ENCODE data around the gene KNOP1. TPM values are rescaled to one million over a fixed set of nuclear protein-coding genes. Genes with fewer than 3 reads are reported as not detected.

KNOP1 gene
- total RNA-seq, 3 donors from 2014 or later, result 13.1 to 23.5 (median 20.7) TPM

- no peak for ATAC-seq
- intact Hi-C loops (cut with DNase I, micrococcal nuclease), result no loop called here
- no peak overlapping the region for H3K4me3 ChIP-seq
- no peak for TF ChIP-seq CTCF (IDR thresholded peaks at IDR 0.05)
- peaks cover 53% of the 10 kb centered on the region for H3K4me1 ChIP-seq (ENCODE audit: low read depth)
- no peaks in the 10 kb centered on the region for H3K9me3 ChIP-seq
- H3K36me3 ChIP-seq (ENCODE audit: low read depth), result peaks cover 3% of the 10 kb centered on the region
- DNase-seq, result no peak
Measured at GRCh38 chr16:19698480-19699465, 19.3 kb downstream of the KNOP1 start.

- DNase-seq (peak; percentile 64 to 68 (median 66)), ATAC-seq (peak; percentile 80)
- H3K4me3 ChIP-seq, result no peak overlapping the region
- intact Hi-C loops (cut with DNase I, micrococcal nuclease), result no loop called here
- no peaks in the 10 kb centered on the region for H3K9me3 ChIP-seq
- H3K4me1 ChIP-seq (ENCODE audit: low read depth), result peaks cover 53% of the 10 kb centered on the region
- H3K36me3 ChIP-seq (ENCODE audit: low read depth), result peaks cover 3% of the 10 kb centered on the region
- TF ChIP-seq CTCF (IDR thresholded peaks at IDR 0.05), result no peak
Measured at GRCh38 chr16:19697756-19698318, 20.2 kb downstream of the KNOP1 start.

- no peak for ATAC-seq
- DNase-seq, result peak in 2 of 3 donors; percentile 48 to 63
- no peak overlapping the region for H3K4me3 ChIP-seq
- TF ChIP-seq CTCF (IDR thresholded peaks at IDR 0.05), result no peak
- peaks cover 3% of the 10 kb centered on the region for H3K36me3 ChIP-seq (ENCODE audit: low read depth)
- intact Hi-C loops (cut with DNase I, micrococcal nuclease), result no loop called here
- H3K9me3 ChIP-seq, result no peaks in the 10 kb centered on the region
- H3K4me1 ChIP-seq (ENCODE audit: low read depth), result peaks cover 53% of the 10 kb centered on the region
Measured at GRCh38 chr16:19696961-19697360, 21.1 kb downstream of the KNOP1 start.

- TF ChIP-seq CTCF (IDR thresholded peaks at IDR 0.05), result no peak
- peak; percentile 80 to 92 (median 86) for DNase-seq
- H3K4me3 ChIP-seq, result no peak overlapping the region
- intact Hi-C loops (cut with DNase I, micrococcal nuclease), result no loop called here
- ATAC-seq, result peak; percentile 76
- no peaks in the 10 kb centered on the region for H3K9me3 ChIP-seq
- H3K4me1 ChIP-seq (ENCODE audit: low read depth), result peaks cover 53% of the 10 kb centered on the region
- peaks cover 3% of the 10 kb centered on the region for H3K36me3 ChIP-seq (ENCODE audit: low read depth)
Measured at GRCh38 chr16:19696328-19696727, 21.7 kb downstream of the KNOP1 start.

GRCh38 chr16:19694989-19695388 is 23.0 kb downstream of the KNOP1 start:
- ATAC-seq (no peak), DNase-seq (no peak)
- Histone ChIP-seq H3K4me1 (ENCODE audit: low read depth) (peaks cover 41% of the 10 kb centered on the region), H3K4me3 (no peak overlapping the region), H3K9me3 (no peaks in the 10 kb centered on the region), H3K36me3 (ENCODE audit: low read depth) (no peaks in the 10 kb centered on the region)
- intact Hi-C loops (cut with DNase I, micrococcal nuclease), result no loop called here
- no peak for TF ChIP-seq CTCF (IDR thresholded peaks at IDR 0.05)

All from mucosa of descending colon (tissue), 3 donors.